CD1c-positive myeloid dendritic cell (primary cell): ENCODE measurements around the gene PRKCE.
A peak's percentile ranks its signal among the peaks of the same experiment; 100 is the strongest.

Experiments
- DNase-seq: peaks from one replicate; pipeline ENCODE4 v3.0.0-alpha.2; 2016; ENCODE audit errors: extremely low spot score

The PRKCE gene

DNA sequence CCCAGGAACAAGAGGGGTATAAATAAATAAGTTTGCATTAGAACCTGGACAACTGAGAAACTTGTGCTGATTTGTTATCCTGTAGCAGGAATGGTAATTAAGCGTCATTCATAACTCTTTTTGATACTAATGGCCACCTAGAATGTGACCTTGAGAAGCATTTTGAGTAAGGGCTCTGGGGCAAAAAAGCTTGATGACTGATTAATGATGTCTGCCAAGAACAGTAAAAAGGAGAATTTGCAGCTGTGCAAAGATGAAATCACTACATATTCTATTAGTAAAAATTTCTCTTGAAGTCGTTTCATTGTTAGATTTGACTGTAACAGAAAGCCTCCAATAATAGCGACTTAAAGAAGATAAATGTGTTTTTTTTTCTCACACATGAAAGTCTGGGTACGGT is 157.7 kb downstream of the PRKCE start:
- no peak for DNase-seq

DNA sequence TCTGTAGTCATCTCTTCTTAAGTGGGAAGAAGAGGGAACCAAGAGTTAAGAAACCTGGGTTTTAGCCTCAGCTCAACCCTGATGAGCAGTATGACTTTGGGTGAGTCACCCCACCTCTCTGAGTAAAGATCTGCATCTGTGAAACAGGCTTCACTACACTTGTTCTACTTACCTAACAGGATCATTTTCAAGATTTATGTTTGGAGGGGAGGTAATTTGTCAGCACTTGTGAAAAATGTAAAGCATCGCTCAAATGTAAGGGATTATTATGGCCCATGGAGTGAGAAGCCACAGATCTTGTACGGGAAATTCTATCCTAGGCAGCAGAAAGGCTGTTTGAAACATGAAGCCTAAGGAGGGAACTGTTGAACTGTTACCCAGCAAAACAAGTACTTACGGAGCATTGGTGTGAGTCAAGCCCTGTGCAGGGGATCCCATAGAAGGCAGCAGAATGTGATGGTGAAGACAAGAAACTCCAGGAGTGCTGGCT is 160.6 kb downstream of the PRKCE start:
- DNase-seq, result peak; percentile 47

DNA sequence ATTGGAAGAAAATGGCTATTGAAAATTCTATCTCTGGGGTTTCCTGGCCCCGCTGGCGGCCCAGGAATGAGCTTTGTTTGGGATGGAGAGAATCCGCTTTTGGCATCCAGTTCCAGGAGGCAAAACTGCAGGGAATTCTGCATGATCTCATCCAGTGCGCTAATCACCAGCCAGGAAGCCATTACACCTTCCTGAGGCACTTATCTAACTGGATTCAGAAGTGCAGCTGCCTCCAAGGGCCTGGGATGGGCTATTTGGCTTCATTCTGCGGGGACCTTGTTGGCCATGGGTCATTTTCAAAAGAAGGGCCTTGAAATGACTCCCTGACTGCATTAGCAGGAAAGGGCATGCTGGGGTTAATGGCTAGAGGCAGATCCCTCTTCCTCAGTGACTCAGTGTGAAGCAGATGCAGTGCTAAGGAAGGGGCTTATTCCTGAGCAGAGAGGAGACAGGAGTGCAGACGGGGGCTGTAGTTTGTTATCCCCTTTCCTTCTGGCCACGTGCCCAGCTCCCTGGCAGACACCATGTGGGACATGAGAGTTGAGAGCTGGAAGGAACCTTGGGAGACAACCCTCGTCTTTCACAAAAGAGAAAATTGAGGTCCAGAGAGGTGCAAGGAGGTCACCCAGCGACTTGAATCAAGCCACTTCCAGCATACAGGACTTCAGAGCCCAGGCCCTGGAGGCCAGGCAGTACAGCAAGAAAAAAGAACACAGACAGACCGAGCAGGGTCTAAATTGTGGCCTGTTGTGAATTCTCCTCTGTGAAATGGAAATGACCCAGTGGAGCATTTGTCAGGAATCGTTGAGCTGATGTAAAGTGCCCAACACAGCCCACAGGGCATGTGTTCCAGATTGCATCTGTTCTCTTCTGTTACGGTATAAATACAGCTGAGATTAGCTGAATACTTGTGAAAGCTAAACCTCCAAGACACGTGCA is 161.8 kb downstream of the PRKCE start:
- DNase-seq, result no peak

DNA sequence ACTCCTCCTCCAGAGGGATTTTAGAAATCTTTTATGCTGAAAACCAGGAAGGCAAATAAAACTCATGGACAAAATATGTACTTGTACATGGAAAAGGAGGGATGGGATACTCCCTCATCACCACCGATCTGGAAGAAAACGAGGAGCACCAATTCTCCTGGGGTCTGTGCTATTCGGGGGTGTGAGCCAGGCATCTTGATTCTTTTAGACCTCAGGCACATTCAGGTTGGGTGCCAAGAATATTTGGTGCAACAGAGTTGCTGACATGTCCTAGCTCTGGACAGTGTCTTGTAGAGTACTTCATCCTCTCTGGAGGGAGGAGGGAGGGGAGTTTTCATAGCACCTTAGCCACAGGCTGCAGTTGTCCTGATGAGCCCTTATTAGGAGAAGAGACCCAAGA is 163.0 kb downstream of the PRKCE start:
- no peak for DNase-seq

DNA sequence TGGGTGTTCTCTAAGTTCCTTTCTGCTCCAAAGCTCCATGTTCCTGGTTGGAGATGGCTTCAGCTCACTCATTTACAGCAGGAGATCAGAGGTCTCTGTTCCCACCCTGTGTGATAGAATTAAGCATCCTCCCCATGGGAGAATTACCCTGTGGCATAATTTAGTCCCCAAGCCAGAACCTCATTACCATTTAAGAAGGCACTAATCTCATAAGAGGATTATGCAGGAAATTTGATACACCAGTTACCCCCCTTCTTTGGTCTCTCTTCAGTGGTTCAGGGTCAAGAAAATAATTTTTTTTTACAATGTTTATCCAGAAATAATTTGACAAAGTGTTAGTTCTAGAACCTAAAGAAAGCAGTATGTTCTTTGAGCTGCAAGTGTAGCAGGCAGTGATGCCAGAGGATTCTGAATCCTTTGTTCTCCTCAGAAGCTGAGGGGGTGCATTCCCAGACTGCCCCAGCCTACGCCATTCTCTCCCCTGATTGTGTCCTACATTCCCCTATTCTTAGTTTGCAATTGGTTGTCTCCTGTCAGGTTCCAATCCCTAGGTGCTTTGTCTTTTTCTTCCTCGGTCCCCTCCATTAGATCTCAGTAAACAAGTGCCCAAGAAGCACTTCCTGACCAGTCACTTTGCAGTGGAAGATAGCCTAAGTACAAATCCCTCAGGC is 163.6 kb downstream of the PRKCE start:
- no peak for DNase-seq

DNA sequence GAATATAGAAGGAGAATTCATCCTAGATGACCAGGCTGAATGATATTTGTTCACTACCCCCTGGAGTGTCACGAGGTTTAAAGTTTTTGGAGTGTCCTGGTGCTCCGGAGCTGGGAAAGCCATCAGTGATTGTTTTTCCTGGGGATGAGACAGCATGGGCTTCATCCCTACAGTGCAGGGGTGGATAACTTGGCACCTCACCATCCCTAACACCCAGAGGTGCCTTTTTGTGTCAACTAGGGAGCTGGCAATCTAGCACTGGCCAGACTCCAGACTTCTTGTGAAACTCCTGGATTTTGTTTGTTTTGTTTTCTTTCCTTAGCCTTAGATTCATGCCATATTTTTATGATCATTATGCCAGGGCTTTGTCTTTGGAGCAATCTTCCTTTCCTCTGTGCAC is 164.8 kb downstream of the PRKCE start:
- DNase-seq, result no peak

DNA sequence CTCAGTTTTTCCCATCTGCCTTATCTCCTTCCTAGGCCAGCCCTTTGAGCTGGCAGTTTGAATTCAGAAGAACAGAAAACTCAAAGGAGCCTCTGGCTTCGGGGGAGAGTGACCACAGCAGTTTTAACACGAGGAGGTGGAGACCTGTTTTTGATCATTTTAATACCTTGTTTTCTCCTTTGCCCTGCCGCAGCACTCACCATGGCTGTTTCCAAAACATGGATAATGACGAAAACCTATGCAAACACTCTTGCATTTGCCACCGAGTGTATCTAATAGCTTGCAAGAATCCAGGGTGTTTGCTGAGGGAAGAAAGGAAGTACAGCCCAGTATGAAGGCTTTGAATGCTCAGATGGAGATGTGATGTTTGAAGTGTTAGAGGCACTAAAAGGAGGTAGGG is 167.1 kb downstream of the PRKCE start:
- no peak for DNase-seq

DNA sequence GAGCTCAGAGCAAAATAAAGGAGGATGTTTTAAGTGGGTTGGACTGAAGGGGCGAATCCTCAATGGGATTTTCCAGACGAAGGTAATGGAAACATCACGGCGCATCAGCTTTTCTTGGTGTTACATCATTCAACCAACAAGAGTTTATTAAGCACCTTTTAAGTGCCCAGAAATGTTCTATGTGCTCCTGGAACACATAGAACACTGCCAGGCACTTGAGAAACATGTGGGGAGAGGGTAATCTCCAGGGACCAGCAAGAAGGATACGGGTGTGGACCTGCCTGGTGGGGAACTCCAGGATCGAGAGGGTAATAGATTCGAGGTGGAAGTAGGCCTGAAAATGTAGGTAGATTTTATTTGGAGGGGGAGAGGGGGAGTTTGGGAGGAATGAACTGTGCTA is 168.6 kb downstream of the PRKCE start:
- DNase-seq, result no peak

DNA sequence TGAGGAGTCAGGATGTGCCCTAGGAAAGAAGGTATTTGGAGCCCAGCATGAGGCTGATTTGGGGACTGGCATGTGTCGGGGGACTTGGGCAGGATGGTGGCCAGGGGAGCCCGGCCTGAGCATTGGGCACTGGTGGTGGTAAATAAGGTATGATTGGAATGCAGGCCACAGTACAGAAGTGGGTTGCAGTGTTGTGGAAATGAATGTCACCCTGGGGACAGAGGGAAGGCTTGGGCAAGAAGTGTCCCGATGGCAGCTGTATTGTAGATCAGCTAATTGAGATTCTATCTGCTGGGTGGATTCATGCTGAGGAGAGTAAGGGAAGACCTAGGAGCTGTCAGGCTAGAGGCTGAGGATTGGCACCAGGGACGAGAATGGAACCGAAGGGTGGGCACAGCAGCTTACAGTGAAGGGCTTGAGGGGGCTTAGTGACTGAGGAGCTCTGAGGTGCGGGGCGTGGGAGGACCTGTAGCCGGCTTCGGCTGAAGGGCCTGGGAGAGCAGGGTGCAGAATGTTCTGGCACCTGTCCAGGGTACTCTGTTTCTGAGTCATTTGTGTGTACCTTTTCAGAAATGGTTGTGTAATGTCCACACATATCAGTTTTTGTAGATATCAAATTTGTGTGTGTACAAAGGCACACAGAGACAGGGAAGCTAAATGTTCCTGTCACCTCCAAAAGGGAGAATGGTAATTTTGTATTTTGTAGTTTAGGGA is 170.2 kb downstream of the PRKCE start:
- DNase-seq, result no peak

DNA sequence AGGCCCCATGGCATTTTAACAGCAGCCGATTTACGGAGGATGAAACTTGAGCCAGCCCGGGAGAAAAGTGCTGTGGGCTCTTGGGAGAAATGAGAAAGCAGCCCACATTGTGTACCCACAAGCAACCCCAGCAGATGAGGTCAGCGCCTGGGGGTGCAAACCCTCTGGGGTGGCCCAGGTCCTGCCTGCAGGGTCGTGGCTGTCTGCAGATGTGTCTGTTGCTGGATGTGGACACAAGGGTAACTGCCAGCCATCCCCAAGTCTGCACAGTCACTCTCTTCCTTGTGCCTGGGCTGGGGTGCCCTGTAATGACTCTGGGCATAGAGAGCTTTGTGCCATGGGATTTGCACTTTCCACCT is 170.8 kb downstream of the PRKCE start:
- no peak for DNase-seq

DNA sequence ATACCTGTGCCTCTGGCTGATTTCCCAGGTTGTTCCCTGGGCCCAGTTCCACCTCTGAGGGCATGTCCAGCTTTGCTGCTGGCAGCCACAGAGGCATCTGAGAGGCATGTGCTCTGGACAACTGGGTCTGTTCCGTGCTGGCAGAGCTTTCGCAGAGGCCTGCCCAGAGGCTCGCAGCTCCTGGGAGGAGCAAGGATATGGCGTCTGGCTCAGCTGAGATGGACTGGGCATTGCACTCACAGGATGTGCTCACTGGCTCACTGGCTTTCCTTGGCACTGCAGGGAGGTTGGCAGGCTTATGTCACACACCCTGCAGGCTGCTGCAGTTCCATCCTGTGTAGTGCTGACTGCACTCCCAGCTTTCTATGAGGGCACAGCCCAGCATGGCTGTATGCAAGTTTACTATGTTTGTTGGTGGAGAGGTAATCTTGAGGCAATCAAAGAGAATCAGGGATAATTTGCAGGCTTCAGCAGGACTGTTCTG is 172.3 kb downstream of the PRKCE start:
- DNase-seq, result no peak

DNA sequence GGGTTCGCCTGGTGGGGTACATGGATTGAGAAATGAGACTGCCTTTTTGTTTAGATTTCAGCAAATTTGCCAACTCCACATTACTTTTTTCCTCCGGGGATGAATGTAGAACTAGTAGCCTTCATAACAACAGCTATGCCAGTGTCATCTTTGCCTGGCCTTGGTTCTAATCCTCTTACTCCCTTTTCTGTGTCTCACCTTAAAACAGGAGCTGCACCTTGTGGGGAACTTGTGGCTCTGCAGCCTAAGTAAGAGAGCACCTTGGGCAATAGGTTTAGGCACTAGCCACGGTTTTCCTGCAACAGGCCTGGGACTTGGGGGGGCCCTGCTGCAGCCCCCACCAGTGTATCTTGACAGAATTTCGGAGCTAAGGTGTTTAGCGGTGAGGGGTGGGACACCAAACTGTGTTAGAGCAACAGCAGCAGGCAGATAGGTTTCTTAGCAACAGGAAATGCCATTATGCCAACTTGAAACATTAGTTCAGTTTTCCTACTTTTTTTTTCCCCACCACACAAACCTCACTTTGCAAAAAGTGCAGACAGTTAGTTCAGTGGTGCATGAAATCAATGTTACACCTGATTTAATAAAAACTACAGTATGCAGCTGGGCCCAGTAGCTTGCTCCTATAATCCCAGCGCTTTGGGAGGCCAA is 173.7 kb downstream of the PRKCE start:
- DNase-seq, result no peak

DNA sequence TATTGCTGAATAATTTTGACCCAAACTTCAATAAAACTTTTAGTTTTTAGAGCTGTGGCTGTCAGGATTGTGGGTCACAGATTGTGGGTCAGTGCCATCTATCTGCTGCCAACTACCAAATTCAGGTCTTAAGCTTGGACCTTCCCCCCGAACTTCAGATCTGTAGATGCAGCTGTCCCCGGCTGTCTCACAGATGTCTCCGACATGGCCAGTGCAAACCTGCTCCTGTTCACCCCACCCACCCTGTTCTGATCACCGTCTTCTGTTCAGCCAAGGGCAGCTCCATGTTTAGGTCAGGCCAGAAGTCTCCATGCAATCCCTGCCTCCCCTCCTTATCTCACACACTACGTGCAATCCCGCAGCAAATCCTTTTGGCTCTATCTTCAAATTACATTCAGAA is 175.0 kb downstream of the PRKCE start:
- DNase-seq, result no peak

DNA sequence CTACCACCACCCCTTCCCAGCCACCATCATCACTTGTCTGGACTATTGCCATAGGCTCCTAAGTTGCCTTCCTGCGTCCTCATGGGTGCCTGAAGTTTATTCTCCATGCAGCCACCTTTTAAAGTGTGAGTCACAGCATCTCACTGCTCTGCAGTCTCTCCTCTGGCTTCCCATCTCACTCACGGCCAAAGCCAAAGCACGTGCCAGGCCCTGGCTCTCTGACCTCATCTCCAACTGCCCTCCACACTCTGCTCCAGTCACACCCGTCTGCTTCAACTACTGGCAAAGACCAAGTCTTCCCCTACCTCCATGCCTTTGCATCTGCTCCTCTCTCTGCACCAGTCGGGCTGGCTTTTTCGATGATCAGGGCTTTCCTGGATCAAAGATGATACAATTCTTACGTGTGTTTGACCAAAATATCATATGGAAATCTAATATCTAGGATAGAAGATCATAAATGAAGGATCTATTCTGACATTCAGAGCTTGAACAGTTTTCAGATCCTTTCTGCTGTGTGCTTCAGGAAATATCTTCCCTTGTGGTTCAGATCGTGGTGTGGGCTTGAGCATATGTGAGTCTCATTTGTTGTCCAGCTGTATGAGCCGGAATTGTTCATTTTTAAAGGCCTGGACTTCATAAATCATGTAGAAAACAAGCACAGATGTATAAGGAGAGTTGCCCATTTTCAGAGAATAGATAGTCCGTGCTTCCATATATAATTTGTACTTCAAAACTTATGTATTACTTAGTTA is 175.6 kb downstream of the PRKCE start:
- no peak for DNase-seq

DNA sequence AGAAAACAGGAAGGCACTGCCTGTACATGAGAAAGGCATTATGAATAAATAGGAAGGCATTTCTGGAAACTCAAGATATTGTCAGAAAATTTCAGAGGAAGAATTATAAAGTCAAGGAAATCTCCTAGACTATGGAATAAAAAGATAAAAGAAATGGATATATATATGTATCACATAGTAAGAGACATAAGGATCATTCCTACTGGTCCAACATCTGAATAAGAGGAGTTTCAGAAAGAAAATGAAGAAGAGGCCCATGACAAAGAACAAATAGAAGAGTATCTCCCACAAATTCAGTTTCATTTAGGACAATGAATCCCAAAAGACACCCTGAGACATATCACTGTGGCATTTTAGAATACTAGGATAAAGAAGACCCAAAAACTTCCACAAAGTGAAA is 178.8 kb downstream of the PRKCE start:
- DNase-seq, result no peak

DNA sequence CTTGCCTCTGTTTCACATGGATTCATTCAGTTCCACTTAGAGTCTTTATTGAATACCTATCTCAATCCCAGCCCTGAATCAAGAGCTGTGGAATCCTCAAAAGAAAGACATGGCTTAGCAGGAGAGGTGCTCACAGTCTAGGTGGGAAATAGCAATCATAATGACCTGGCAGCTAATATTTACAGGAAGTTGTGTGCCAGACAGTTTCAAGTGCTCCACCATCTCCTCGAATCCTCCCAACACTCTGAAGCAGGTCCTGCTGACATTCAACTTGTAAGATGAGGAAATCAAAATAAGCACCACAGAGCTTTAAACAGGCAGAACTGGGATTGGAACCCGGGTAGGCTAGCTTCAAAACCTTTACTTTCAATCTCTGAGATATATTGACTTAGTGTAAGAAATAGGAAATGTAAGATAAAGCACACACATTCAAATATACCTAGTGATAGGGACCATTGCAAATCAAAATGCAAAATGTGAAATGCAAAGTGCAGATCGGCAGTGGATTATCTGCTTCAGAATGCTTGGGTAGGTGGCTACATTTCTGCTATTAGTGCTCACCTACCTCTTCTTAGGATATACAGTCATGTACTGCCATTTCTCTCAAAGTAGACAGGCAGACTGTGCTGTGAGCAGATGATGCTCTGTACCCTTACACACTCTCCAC is 182.0 kb downstream of the PRKCE start:
- no peak for DNase-seq

DNA sequence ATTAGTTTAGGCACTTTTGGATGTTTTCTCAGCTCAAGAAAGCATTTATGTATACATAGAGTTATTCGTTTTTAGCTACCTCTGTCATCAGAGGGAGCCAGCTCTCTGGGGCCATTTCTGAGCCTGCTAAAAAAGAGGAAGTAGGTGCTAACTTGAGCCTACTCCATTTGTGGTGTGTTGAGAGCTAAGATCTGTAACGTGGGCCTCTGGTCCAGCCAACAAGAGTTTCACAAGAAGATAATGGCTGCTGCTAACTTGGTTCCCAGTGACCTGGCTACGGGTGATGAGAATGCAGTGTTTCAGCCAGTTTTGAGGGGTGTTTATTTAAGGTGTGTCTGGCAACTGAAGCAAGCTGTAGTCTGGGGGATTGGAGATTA is 182.5 kb downstream of the PRKCE start:
- peak; percentile 68 for DNase-seq

DNA sequence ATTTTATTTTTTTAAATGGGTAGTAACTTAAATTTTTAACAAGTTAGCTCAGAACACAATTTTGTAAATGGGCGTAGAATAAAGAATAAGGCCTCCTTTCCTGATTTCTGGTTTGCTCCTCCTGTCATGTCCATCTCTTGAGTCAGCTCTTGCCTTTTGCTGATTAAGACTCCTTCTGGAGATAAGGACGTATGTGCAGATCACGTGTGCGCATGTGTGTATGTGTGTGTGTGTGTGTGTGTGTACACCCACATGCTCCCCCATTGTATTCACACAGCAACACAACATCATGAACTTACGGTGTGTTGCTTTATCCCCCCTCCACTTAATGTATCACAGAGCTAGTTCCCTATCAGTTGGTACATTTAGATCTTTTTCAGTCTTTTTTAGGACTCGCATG is 182.9 kb downstream of the PRKCE start:
- DNase-seq, result no peak

DNA sequence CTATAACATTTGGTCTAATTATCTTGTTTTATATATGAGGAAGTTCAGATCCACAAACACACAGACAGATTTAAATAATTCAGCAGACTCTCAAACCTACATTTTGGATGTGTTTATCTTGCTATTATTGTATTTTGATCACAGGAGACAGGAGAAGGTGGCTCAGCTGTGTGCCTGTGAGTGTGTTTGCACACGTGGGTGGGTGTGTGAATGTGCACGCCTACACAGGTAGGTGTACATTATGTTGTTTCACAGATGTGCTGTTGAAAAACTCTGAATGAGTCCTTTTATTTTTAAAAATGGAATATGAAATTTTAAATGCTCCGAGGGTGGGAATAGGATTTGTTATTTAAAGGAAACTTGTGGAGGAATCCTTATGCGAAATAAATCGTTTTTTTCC is 183.4 kb downstream of the PRKCE start:
- no peak for DNase-seq

DNA sequence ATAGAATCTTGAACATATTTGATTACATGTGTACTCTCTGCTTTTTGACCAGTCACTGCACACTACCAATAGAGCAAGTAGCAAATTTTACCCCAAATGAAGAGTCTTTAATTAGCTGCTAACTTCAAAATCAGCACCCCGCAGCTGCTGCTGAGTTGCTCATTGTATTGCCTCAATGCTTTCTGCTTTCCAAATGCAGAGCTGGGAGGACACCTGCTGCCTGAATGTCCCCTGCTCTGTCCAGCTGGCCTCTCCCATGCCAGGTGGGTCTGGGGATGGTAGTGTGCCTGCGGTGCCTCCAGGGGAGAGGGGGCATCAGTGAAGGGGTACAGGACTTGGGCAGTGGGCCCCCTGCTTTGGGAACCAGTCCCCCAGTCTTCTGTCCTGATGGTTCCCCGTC is 184.8 kb downstream of the PRKCE start:
- DNase-seq, result no peak

DNA sequence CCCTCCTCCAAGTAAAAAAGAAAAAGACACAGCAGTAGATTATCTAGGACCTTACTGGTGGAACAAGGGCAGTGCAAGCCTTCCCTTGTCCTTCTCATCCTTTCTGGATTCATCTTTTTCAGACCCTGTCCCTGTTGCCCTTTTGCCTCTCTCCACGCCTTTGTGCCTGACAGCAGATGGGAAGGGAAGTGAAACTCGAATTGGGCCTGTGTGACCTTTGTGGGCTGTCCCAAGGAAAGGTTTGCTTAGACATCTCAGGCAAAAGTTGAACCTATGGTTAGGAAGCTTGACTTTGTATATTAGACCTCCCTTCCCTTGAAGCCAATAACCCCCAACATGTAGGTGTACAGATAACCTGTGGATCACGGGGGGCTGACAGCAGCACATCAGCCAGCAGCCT is 185.3 kb downstream of the PRKCE start:
- peak; percentile 74 for DNase-seq
